ENCODE results near the gene MAPK9. TPM values are rescaled to one million over a fixed set of nuclear protein-coding genes. Genes with fewer than 3 reads are reported as not detected.

MAPK9 gene
- total RNA-seq, 1 experiment from 2014 or later, result 65.4 TPM

DNA sequence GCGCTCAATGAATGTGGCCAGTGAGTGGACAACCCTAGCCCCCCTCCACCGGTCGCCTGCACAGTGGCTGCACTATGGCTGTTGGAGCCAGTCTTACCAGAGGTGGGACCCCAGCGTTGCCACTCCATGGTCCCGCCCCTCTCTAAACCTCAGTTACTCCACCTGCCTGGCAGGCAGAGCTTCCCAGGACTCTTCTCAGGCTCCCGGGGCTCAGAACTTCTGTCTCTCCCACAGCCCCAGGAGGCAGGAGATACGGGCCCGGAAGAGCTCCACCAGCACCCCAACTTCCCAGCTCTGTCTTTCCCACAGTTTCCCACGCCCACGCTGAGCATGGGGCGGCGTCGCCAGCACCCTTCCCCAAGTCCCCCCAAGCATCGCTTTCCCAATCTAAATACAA lies 83.8 kb downstream of the MAPK9 start:
- TF ChIP-seq, protein P1, sequence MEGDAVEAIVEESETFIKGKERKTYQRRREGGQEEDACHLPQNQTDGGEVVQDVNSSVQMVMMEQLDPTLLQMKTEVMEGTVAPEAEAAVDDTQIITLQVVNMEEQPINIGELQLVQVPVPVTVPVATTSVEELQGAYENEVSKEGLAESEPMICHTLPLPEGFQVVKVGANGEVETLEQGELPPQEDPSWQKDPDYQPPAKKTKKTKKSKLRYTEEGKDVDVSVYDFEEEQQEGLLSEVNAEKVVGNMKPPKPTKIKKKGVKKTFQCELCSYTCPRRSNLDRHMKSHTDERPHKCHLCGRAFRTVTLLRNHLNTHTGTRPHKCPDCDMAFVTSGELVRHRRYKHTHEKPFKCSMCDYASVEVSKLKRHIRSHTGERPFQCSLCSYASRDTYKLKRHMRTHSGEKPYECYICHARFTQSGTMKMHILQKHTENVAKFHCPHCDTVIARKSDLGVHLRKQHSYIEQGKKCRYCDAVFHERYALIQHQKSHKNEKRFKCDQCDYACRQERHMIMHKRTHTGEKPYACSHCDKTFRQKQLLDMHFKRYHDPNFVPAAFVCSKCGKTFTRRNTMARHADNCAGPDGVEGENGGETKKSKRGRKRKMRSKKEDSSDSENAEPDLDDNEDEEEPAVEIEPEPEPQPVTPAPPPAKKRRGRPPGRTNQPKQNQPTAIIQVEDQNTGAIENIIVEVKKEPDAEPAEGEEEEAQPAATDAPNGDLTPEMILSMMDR (IDR thresholded peaks at IDR 0.05; ENCODE audit: unreplicated experiment), result no peak
- intact Hi-C loops (cut with micrococcal nuclease; ENCODE audit: unreplicated experiment), result loop anchor here (5.0 to 10.0 kb wide), 2 partner anchors 81 to 267 kb away; no protein-coding TSS in a partner anchor
- no peaks in the 10 kb centered on the region for H3K9me3 Mint-ChIP-seq (ENCODE audit: low read depth, unreplicated experiment)
- H3K27ac Mint-ChIP-seq (ENCODE audit: unreplicated experiment), result no peak overlapping the region
- H3K27me3 Mint-ChIP-seq (ENCODE audit: unreplicated experiment), result peaks cover 37% of the 10 kb centered on the region
- H3K4me3 Mint-ChIP-seq (ENCODE audit: low read depth, unreplicated experiment), result peak overlapping the region; percentile 38
- H3K36me3 Mint-ChIP-seq (ENCODE audit: insufficient read depth, unreplicated experiment), result peaks cover 10% of the 10 kb centered on the region
- BruUV-seq (replicated peaks), result no TSS peak
- peaks cover 24% of the 10 kb centered on the region for H3K4me1 Mint-ChIP-seq (ENCODE audit: low read depth, unreplicated experiment)
- CTCF ChIA-PET, result interaction anchor here (0.7 to 1.8 kb wide), 6 partner anchors 8 to 124 kb away, joined by 3 to 4 read pairs (median 4); no protein-coding TSS in a partner anchor
- DNase-seq, result no peak

DNA sequence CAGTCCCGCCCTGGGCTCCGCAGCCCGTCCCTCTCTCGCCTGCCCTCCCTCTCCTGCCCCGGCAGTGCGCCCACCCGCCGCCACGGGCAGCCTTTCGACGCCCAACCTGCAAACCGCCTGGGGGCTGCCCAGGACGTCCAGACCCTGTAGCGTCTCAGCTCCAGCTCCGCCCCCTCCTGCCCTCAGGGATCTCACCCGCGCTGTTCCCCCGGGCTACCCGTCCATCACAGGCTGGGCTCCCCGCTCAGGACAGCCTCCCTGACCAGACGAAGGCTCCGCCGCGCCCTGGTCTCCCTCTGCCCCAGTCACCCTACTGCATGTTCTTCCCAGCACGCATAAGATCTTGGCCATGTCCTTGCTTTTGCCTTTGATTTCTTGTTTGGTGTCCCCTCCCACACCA lies 84.3 kb downstream of the MAPK9 start:
- intact Hi-C loops (cut with micrococcal nuclease; ENCODE audit: unreplicated experiment), result loop anchor here (5.0 to 10.0 kb wide), 2 partner anchors 80 to 267 kb away; no protein-coding TSS in a partner anchor
- Mint-ChIP-seq H3K4me1 (ENCODE audit: low read depth, unreplicated experiment) (peaks cover 19% of the 10 kb centered on the region), H3K27me3 (ENCODE audit: unreplicated experiment) (peaks cover 33% of the 10 kb centered on the region), H3K9me3 (ENCODE audit: low read depth, unreplicated experiment) (no peaks in the 10 kb centered on the region), H3K4me3 (ENCODE audit: low read depth, unreplicated experiment) (no peak overlapping the region), H3K27ac (ENCODE audit: unreplicated experiment) (no peak overlapping the region), H3K36me3 (ENCODE audit: insufficient read depth, unreplicated experiment) (peaks cover 10% of the 10 kb centered on the region)
- DNase-seq, result no peak
- CTCF ChIA-PET, result interaction anchor here (1.1 kb wide), 1 partner anchor 90 kb away, joined by 4 read pairs; no protein-coding TSS in a partner anchor
- no TSS peak for BruUV-seq (replicated peaks)
- TF ChIP-seq, protein P1 (IDR thresholded peaks at IDR 0.05; ENCODE audit: unreplicated experiment), result no peak

DNA sequence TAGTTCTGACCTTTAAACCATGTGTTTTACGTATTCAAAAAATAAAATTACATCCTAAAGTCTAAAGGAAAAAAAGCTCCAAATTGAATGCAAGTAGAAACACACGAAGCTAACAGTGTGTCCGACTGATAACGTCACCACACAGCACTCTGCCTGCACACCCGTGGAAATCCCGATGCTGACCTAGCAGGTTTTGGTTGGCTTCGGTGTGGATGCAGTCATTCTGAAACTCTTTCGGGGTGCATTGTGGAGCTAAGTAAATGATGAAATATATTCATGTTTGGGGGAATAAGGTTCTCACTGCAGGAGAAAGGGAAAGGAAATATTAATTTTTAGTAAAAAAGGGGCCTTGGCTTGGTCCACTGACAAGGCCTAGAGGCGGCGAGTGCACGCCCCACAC lies 84.9 kb downstream of the MAPK9 start:
- Mint-ChIP-seq H3K4me1 (ENCODE audit: low read depth, unreplicated experiment) (peaks cover 13% of the 10 kb centered on the region), H3K9me3 (ENCODE audit: low read depth, unreplicated experiment) (no peaks in the 10 kb centered on the region), H3K27ac (ENCODE audit: unreplicated experiment) (no peak overlapping the region), H3K27me3 (ENCODE audit: unreplicated experiment) (peaks cover 27% of the 10 kb centered on the region), H3K4me3 (ENCODE audit: low read depth, unreplicated experiment) (no peak overlapping the region), H3K36me3 (ENCODE audit: insufficient read depth, unreplicated experiment) (peaks cover 10% of the 10 kb centered on the region)
- no peak for DNase-seq
- intact Hi-C loops (cut with micrococcal nuclease; ENCODE audit: unreplicated experiment), result loop anchor here (5.0 to 10.0 kb wide), 2 partner anchors 80 to 268 kb away; no protein-coding TSS in a partner anchor
- CTCF ChIA-PET, result interaction anchor here (0.6 kb wide), 1 partner anchor 79 kb away, joined by 4 read pairs; no protein-coding TSS in a partner anchor
- no TSS peak for BruUV-seq (replicated peaks)
- TF ChIP-seq, protein P1 (IDR thresholded peaks at IDR 0.05; ENCODE audit: unreplicated experiment), result no peak

DNA sequence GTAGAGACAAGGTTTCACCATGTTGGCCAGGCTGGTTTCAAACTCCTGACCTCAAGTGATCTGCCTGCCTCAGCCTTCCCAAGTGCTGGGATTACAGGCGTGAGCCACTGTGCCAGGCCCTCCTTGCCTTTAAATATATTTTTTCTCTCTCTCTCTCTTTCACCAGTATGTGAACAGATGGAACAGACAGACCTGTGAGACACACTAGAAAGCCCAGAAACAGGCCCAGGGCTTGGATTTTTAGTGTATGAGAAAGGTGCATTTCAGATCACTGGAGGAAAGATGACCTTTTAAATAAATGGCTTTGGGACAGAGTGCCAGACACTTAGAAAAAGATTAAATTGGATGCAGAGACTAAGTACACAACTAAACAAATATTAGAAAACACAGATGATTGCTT lies 86.0 kb downstream of the MAPK9 start:
- H3K36me3 Mint-ChIP-seq (ENCODE audit: insufficient read depth, unreplicated experiment), result peaks cover 10% of the 10 kb centered on the region
- intact Hi-C loops (cut with micrococcal nuclease; ENCODE audit: unreplicated experiment), result loop anchor here (5.0 to 10.0 kb wide), 2 partner anchors 79 to 269 kb away; no protein-coding TSS in a partner anchor

More for the DNA sequence above, 86.0 kb downstream of the MAPK9 start:
- TF ChIP-seq, protein P1 (IDR thresholded peaks at IDR 0.05; ENCODE audit: unreplicated experiment), result no peak
- Mint-ChIP-seq H3K27me3 (ENCODE audit: unreplicated experiment) (peaks cover 20% of the 10 kb centered on the region), H3K4me3 (ENCODE audit: low read depth, unreplicated experiment) (no peak overlapping the region), H3K27ac (ENCODE audit: unreplicated experiment) (no peak overlapping the region), H3K4me1 (ENCODE audit: low read depth, unreplicated experiment) (peaks cover 10% of the 10 kb centered on the region), H3K9me3 (ENCODE audit: low read depth, unreplicated experiment) (no peaks in the 10 kb centered on the region)
- no peak for DNase-seq
- no TSS peak for BruUV-seq (replicated peaks)
- CTCF ChIA-PET, result no interaction called here
